Coronary artery (tissue), 2 donors: ENCODE results near the gene VPS8.

ENCODE experiments used
- DNase-seq: peaks from one replicate; pipeline ENCODE4 v3.0.0-alpha.2; 2017; ENCODE audit warnings: low spot score
- H3K27ac ChIP-seq, 2 donors: fragments of 200-600 bp; sonication (generic); one replicate each; pipeline ENCODE4 v1.5.1; 2016 to 2019
- H3K4me3 ChIP-seq: fragments of 200-600 bp; sonication (generic); 2 replicates; pipeline ENCODE4 v1.5.1; 2016; ENCODE audit warnings: mild to moderate bottlenecking, moderate library complexity
- CTCF ChIP-seq: fragments of 200-600 bp; sonication (generic); IDR thresholded peaks from one replicate; pipeline ENCODE4 v1.5.1; 2019; ENCODE audit warnings: antibody characterized with exemption

Gene VPS8

GRCh38 chr3:184914628-184915027, 102.7 kb downstream of the VPS8 start:
- no peak for TF ChIP-seq CTCF
- no peak for DNase-seq

GRCh38 chr3:184918750-184919149, 106.8 kb downstream of the VPS8 start:
- Histone ChIP-seq H3K27ac (no peak overlapping the region), H3K4me3 (no peak overlapping the region)
- DNase-seq = no peak
- no peak for TF ChIP-seq CTCF

More at GRCh38 chr3:184914628-184915027, 102.7 kb downstream of the VPS8 start:
- no peak overlapping the region for H3K27ac ChIP-seq
- no peak overlapping the region for H3K4me3 ChIP-seq

- no peak overlapping the region for H3K27ac ChIP-seq
- no peak overlapping the region for H3K4me3 ChIP-seq
- TF ChIP-seq CTCF = no peak
- DNase-seq = no peak
These were observed 107.7 kb downstream of the VPS8 start for GRCh38 chr3:184919651-184920050.

- Histone ChIP-seq H3K27ac (no peak overlapping the region), H3K4me3 (no peak overlapping the region)
- no peak for TF ChIP-seq CTCF
- DNase-seq = no peak
These were observed 112.6 kb downstream of the VPS8 start for GRCh38 chr3:184924547-184924946.

GRCh38 chr3:184927796-184928315, 115.9 kb downstream of the VPS8 start:
- TF ChIP-seq CTCF = no peak
- no peak overlapping the region for H3K4me3 ChIP-seq
- no peak overlapping the region for H3K27ac ChIP-seq
- DNase-seq = no peak

- DNase-seq = no peak
- Histone ChIP-seq H3K27ac (no peak overlapping the region), H3K4me3 (no peak overlapping the region)
- no peak for TF ChIP-seq CTCF
These were observed 120.8 kb downstream of the VPS8 start for GRCh38 chr3:184932777-184933176.

- no peak overlapping the region for H3K27ac ChIP-seq
- TF ChIP-seq CTCF = no peak
- no peak for DNase-seq
- no peak overlapping the region for H3K4me3 ChIP-seq
These were observed 125.6 kb downstream of the VPS8 start for GRCh38 chr3:184937611-184938010.
